ENCODE measurements around the gene GID8.

Gene GID8

DNA sequence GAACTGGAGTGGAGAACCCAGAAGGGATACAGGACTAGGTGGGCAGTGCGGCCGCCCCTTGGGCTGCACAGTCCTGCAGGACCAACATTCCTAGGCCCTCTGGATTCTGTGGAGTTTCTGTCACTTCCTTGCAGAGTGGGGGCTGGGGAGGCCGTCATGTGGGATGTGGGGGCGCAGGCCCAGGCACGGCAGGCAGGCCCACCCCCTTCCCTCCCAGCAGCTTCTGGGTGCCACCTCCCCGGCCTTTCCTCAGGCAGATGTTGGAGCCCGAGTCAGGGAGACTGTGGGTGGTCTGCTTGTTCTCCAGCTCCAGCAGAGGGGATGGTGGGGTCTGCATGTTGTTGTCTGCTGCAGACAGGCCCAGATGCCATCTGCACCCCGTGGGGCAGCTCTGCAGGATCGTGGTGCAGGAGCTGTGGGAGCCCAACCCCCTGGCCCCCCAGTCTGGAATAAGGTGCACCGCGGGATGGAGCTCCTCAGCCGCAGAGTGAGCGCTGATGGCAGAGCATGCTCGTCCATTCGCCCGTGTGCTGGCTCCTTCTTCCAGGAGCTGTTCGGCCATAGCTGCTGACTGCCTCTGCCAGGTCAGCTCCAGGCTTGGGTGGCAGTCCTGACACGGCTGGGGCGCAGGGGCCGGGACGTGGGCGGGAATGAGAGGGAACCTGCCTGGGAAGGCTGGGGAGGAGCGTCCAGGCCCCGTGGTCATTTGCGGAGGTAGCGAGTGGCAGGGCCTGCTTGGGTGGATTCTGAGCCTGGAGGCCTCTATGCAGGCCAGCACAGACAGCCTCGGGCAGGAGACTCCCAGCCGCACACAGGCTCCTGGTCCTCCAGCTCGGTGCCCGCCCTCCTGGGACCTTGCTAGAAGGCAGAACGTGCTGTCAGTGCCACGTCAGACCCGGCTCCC is 32.6 kb downstream of the GID8 start:
- DNase-seq (ENCODE audit: low read depth, low spot score): peak; percentile 60

DNA sequence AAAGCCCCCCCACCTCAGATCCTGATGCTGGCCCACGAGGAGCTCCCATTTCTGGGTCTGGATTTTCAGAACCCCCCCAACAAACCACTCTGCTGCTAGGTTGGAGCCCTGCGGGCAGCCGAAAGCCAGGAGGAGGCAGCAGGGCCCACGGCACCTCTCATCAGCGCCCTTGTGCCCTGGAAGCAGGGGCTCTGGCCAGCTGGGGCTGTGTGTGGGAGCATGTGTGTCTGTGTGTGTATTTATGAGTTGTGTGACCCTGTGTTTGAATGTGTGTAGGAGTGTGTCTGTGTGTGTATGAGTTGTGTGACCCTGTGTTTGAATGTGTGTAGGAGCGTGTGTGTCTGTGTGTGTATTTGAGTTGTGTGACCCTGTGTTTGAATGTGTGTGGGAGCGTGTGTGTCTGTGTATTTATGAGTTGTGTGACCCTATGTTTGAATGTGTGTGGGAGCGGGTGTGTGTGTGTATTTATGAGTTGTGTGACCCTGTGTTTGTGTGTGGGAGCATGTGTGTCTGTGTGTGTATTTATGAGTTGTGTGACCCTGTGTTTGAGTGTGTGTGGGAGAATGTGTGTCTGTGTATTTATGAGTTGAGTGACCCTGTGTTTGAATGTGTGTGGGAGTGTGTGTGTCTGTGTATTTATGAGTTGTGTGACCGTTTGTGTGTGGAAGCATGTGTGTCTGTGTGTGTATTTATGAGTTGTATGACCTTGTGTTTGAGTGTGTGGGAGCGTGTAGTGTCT is 33.4 kb downstream of the GID8 start:
- DNase-seq (ENCODE audit: low read depth, low spot score): no peak

DNA sequence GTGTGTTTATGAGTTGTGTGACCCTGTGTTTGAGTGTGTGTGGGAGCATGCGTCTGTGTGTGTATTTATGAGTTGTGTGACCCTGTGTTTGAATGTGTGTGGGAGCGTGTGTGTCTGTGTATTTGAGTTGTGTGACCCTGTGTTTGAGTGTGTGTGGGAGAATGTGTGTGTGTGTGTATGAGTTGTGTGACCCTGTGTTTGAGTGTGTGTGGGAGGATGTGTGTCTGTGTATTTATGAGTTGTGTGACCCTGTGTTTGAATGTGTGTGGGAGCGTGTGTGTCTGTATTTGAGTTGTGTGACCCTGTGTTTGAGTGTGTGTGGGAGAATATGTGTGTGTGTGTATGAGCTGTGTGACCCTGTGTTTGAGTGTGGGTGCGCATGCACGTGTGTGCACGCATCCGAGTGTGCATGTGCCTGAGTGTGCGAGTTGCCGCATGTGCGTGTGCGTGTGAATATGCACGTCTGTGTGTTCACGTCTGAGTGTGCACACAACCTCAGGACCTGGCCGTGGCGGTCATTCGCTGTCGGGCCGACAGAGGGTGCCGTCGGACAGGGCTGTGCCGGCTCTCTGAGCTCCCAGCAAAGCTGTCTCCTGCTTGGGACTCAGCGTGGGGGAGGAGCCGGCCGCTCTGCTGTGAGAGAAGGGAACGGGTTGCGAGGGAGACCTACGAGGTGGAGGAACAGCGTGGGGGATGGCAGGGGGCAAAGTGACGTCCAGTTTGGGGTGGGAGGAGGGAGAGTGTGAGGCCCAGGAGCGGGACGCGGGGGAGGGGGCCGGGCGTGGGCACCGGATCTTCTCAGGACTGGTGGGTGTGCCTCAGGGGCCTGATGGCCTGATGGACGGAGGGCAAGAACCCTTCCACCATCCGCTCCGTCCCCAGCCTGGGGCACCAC is 34.2 kb downstream of the GID8 start:
- DNase-seq (ENCODE audit: low read depth, low spot score): peak; percentile 83

DNA sequence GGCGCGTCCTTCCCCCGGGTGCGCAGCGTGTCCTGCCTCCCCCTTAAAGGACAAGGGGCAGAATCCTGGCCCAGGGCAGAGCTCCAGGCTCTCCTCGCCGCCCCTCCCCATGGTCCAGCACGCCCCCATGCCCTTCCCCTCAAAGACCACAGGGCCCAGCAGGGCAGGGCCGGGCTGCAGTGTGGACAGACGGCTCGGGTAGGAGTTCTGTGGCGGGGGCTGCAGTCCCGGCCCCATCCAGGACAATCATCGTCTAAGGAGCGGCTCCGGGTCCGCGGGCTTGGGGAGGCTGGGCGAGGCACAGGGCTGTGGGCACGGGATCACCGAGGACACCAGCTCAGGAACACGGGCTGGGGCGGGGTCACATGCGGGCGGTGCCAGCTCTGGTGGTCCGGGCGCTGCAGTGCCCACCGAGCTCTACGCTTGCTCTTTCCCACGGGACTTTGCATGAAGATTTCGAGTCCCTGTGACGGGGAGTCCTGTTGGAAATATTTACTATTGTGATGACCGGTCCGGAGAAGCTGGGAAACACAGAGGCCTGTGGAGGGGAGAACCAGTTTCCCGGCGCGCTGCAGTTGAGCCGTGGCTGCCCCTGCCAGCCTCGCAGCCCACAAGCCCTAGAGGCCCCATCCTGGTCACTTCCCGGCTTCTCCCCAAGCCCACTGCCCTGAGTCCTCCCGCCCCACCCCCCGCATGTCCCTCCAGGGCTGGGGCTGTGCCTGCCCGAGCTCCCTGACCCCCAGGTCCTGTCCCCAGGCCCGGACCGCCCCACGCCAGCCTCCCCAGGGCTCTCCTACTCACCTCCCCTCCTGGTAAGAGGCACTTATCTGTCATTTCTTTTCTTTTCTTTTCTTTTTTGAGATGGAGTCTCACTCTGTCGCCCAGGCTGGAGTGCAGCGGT is 35.1 kb downstream of the GID8 start:
- no peak for DNase-seq (ENCODE audit: low read depth, low spot score)

DNA sequence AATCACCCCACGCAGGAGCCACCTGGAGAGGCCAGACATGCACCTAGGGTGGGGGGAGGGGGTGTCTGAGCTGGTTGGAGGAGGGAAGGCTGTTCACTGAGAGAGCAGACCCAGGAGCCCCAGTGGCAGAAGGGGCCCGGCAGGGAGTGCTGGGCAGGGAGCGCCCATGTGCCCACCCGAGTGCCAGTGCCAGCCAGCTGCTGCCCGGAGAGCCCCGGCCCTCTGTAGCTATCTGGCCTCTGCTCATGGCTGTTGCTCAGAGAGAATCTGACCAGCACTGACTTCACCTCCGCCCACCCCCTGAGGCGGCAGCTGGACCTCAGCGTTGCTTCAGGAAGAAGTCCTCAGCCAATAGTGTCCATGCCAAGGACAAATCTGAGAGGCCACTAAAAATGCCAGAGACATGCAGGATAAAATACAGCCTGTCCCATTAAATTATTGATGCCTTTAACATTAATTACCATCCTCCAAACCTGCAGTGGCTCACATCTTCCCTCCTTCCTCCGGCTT is 37.4 kb downstream of the GID8 start:
- DNase-seq (ENCODE audit: low read depth, low spot score): no peak

DNA sequence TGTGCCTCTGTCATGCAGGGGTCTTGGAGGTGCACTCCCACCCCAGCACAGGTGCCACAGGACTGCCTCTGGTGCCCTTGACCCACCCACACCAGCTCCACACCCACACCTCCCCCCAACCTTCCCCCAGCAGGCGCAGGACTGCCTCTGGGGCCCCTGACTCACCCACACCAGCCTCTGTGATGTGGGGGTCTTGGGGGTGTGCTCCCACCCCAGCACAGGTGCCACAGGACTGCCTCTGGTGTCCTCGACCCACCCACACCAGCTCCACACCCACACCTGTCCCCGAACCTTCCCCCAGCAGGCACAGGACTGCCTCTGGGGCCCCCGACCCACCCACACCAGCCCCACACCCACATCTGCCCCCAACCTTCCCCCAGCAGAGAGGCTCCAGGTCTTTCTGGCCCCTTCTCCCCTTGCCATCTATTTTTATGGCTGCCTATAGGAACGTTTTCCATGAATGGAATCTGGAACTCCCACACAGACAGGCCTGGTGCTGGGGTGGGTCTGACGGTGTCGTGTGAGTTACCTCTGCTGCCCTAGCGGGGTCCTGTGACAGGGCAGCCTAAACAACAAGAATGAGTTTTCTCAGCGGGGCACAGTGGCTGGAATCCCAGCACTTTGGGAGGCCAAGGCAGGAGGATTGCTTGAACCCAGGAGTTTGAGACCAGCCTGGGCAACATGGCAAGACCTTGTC is 38.0 kb downstream of the GID8 start:
- DNase-seq (ENCODE audit: low read depth, low spot score): no peak

DNA sequence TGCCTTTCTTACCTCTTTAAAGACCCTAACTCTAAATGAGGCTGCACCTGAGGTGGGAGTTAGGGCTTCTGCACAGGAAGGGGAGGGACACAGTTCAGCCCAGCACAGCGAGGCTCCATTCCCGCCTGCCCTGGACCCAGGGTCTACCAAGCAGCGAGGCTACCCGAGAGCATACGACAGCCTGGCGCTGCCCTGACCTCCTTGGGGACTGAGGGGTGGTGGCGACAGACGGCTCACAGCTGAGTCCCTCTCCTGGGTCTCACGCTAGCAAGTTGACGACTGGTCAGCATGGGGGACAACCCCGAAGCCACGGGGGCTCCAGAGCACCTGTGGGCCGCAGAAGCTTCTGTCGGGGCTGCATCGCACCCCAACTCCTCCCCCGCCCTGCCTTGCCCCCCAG is 38.9 kb downstream of the GID8 start:
- DNase-seq (ENCODE audit: low read depth, low spot score): no peak

DNA sequence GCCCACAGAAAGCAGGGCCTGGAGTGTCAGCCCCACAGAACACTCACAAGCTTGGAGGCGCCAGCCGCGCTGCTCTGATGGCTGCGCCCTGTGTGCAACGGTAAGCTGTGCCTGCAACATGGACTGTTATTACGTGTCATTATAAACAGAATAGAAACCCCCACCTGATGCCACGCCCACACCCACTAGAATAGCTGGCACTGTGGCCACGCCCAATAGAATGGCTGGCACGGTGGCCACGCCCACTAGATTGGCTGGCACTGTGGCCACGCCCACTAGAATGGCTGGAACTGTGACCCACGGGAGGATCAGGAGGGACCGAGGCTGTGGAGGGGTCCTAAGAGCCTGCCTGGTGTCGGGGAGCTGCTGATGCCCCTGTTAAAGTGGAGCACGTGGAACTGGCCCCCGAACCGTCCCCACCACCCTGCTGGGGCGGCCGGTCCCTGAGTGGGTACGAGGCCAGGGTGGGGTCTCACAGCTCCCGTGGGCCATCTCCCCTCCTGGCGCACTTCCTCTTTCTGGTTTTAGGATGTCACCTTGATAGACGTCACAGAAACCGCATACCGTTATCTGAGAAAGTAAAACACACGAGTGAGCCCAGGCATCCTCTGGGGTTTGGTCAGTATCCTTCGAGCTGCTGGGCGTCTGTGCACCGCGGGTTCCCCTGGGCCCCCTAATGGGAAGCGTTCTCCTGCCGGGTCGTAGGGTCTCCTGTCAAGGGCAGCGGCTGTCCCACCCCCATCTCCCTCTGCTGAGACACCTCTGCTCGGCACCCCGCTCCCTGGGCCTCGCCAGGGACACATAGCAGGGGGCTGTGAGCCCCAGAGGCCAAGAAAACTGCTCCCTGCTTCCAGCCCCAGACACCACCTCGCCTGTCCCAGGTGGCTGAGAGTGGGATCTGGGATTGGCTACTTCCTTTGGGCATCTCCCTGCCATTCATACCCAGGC is 39.9 kb downstream of the GID8 start:
- no peak for DNase-seq (ENCODE audit: low read depth, low spot score)

DNA sequence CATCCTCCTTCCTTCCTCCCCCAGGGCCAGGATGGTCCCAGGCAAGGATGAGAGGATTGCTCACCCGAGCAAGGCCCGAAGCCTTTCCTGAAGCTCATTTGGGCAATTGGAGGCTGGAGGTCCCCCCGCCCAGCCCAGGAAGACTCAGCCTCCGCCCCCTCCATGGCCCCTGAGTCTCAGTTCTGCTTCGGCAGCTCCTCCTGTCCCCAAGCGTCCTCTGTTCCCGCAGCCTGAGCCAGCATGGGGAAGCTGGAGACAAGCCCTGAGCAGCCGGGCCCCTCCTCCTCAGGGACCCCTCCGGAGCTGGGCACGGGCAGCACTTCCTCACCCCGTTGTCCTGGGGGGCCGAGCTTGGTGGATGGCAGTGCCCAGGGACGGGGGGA is 40.6 kb downstream of the GID8 start:
- DNase-seq (ENCODE audit: low read depth, low spot score): no peak

DNA sequence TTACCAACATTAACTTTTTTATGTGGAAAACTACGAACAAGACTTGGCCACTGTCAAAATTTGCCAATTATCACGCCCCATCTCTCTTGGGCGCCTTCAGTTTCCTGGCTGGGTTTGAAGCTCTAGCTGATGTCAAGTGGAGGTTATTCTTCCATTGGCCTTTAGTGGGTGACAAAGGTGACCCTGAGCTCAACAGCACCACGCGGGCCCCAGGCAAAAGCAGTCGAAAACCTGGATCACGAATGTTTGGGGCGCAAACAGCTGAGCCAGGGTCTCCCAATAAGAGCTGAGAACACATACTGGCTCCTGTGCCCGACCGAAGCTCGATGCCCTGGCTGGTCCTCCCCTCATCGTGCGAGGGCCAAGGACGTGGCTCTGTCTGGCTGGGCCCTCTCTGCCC is 41.4 kb downstream of the GID8 start:
- no peak for DNase-seq (ENCODE audit: low read depth, low spot score)

DNA sequence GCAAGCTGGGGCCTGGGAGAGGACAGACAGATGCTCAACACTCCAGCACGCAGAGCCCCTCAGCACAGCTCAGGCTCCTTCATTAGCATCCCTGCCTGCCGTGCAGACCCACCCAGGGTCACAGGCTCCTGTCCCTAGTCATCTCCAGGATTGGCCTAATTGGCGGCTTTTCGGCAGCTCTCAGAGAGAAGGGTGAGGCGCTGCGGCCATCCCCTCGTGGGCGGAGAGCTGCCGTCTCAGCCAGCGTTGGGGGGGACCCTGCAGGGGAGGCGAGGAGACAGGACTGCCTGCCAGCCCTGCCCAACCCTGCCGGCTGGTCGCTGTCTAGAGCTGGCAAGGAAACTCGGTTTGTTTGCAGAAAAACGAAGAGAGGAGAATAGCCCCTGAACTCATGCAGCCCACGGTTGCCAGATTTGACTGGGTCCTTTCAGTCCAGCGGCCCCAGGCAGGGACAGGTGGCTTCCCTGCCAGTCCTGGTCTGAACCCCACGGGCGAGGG is 42.0 kb downstream of the GID8 start:
- DNase-seq (ENCODE audit: low read depth, low spot score): no peak

DNA sequence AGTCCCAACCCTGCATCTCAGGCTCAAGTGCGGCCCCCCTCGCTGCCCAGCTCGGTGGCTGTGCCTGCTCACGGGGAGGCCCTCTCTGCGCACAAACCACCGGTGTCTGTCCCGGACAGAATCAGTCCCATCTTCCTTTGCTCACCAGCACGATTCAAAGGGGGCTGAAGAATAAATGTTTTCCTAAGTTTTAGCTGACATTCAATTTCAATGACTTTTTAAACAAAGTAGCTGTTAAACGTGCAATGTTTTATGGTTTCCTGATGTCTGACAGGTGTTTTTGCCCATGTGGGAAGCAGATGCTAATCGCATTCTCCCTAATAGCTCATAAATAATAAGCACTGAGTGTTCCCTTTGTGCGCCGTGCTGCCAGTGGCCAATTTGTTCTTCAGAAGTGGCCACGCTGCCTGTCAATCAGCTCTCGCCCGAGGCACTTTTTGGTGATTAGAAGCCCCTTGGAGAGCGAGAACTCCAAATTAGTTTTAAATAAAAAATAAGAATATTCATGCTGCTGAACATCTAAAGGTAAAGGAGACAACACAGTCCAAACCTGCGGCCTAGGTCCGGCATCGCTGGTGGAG is 42.5 kb downstream of the GID8 start:
- DNase-seq (ENCODE audit: low read depth, low spot score): no peak

DNA sequence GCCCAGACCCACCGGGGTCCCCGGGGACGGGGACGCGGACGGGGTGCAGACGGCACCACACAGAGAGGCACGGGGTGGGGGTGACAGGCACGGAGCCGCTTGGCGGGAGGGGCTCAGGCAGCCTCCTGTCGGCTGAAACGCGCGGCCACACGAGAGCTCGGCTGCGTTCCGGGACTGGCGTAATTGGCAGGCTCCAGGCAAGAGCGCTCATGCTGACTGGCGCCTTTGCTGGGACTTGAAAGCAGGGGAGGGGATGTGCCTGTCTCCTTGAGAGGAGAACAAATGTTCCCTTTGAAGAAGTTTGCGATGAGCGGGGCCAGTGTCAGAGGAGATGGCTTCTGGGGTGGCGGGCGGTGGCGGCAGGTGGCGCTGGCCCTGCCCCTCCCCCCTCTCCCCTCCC is 43.0 kb downstream of the GID8 start:
- DNase-seq (ENCODE audit: low read depth, low spot score): peak; percentile 83

DNA sequence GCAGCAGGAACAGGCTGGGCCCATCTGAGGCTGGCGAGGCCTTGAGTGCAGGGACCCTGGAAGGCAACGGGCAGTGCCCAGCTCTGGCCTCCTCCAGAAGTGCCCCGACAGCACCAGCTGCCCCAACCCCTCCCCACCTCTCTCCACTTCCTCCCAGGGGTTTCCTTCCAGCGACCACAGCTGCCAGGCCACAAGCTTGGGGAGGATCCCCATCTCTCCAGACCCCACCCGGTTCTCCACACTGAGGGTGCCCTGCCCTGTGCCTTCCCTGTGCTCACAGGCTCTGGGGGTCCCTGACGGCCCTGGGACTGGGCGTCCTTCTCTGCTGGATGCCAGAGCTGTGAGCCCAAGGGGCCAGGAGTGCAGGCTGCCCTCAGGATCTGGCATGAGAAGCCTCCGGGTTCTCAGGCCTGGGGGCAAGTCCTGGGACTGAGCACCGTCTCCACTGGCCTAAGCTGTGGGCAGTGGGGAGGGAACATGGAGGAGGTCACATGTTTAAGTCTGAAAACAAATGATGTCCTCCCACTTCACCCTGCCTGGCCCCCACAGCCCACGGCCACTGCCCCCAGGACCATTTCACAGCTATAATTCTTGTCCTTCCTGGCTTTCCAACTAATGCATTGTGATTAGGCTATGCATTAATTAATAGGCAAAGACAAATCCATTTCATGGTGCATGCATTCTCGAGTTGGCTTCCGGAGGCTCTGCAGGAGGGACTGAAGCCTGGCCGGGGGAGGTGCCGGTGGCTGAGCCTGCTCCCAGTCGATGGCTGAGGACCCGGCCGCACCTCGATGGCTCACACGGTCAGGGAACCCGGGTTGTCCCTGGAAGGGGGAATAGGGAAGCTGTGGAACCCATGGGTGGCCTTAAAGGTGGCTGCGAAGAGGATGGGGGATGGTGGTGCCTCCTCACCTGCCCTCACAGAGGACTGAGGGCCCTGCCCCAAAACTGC is 44.5 kb downstream of the GID8 start:
- no peak for DNase-seq (ENCODE audit: low read depth, low spot score)

DNA sequence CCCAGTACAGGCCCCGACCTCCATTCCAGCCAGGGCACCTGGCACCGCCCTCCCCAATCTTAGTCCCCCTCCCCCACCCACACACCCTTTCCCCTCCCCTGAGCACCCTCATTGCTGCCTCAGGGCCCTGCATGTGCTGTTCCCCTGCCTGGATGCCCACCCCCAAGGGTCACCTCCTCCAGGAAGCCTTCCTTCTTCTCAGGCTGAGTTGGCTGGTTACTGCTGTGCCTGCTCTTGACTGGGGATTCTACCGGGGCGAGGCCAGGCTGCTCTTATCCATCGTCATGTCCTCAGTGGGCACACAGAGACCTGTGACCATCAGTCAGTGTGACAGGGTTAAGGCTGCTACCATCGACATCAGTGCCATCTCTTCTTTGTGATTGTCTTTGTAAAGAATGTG is 45.3 kb downstream of the GID8 start:
- no peak for DNase-seq (ENCODE audit: low read depth, low spot score)

DNA sequence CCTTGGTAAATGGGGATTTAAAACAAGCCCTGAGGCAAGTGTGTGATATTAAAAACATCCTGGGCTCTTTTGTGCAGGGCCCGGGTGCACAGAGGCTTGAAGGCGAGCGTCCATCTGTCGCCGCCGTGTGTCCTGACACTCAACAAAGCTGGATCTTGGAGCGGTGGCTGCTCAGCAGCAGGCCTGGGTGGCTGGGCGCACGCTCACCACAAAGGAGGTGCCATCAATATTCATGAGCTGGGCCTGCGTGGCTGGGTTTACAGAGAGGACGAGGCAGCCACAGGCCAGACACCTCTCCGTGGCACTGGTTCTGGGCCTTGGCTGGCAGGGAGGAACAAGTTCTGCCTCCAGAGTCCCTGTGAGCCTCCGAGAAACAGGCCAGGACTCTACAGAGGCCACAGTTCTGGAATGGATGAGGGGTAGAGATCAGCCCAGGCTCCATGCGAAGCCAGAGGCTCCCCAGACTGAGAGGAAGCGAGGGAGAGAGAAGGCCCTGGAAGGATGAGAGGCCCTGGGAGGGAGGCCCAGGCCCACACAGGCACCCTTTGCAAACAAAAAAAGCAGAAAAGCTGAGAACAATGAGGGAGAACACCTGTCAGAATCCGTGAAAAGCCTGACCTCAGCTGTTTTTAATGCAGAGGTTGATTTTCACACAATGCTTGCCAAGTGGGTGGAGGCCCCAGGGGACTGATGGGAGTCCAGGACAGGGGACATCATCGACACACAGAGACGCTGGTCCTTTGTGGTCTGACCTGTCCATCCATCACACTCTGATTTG is 46.9 kb downstream of the GID8 start:
- DNase-seq (ENCODE audit: low read depth, low spot score): no peak

DNA sequence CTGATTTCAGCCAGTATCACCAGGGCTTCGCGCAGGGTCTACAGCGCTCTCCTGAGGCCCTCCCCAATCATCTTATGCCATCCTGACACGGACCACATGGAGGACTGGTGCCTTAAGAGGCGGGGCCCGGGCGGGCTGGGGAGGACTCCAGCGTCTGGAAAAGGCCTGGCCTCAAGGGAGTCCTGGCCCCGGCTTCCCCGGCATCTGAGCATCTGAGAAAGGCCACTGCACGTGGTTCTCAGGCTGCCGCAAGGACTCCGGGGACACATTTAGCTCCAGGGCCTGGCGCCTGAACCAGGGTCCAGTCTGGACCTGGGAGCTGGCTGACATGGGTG is 47.5 kb downstream of the GID8 start:
- no peak for DNase-seq (ENCODE audit: low read depth, low spot score)

Measured in ELF-1 (cell line).